PC-9 (cell line): Measurements from ENCODE around the gene ATG4D. TPM values are rescaled to one million over a fixed set of nuclear protein-coding genes. Genes with fewer than 3 reads are reported as not detected.

ENCODE experiments used
- BruUV-seq: library from RNA; stranded (reverse); fragments of 400-500 nt; replicated peaks from 2 replicates; lab custom pipeline; 2021; lab: Mats Ljungman, UMichigan
- CTCF ChIA-PET: fragments of 300-600 bp; sonication (Branson Sonifier 250); formaldehyde crosslinking; loops from one replicate; lab custom pipeline; 2022; ENCODE audit warnings: antibody characterized with exemption; lab: Charles Lee
- POLR2A ChIA-PET: fragments of 300-600 bp; sonication (Branson Sonifier 250); formaldehyde crosslinking; loops from one replicate; lab custom pipeline; 2022; ENCODE audit warnings: antibody characterized with exemption; ENCODE audit not compliant: unreplicated experiment; lab: Charles Lee
- DNase-seq, 2 experiments: peaks; one replicate each; pipeline versions ENCODE4 v3.0.0 to v3.0.0-alpha.2; 2015 to 2022; ENCODE audit warnings: mixed read lengths in 1 of 2
- H2AFZ ChIP-seq: fragments of 200-600 bp; sonication (generic); 2 replicates; pipeline ENCODE4 v1.8.1; 2017; ENCODE audit warnings: antibody characterized with exemption
- H3F3A ChIP-seq: fragments of 200-600 bp; sonication (generic); 2 replicates; pipeline ENCODE4 v1.8.1; 2017; ENCODE audit warnings: antibody characterized with exemption, mild to moderate bottlenecking, low read depth; ENCODE audit not compliant: insufficient read depth
- H3K27ac ChIP-seq: fragments of 200-600 bp; sonication (generic); 2 replicates; pipeline ENCODE4 v1.6.1; 2016; ENCODE audit warnings: mixed run types
- H3K27me3 ChIP-seq: fragments of 200-600 bp; sonication (generic); 2 replicates; pipeline ENCODE4 v1.6.1; 2016; ENCODE audit warnings: low read depth, mixed run types; ENCODE audit not compliant: insufficient read depth
- H3K36me3 ChIP-seq: fragments of 200-600 bp; sonication (generic); 2 replicates; pipeline ENCODE4 v1.6.1; 2016; ENCODE audit warnings: low read depth, mixed run types
- H3K4me1 ChIP-seq: fragments of 200-600 bp; sonication (generic); replicated peaks from 2 replicates; pipeline ENCODE4 v1.6.1; 2016; ENCODE audit warnings: mixed run types; ENCODE audit not compliant: insufficient read depth
- H3K4me2 ChIP-seq: fragments of 200-600 bp; sonication (generic); 2 replicates; pipeline ENCODE4 v1.6.1; 2017; ENCODE audit warnings: mixed run types
- H3K4me3 ChIP-seq: fragments of 200-600 bp; sonication (generic); 2 replicates; pipeline ENCODE4 v1.6.1; 2016; ENCODE audit warnings: mixed run types
- H3K79me2 ChIP-seq: fragments of 200-600 bp; sonication (generic); 2 replicates; pipeline ENCODE4 v1.6.1; 2017; ENCODE audit warnings: low read depth, mixed run types
- H3K9me2 ChIP-seq: fragments of 200-600 bp; sonication (generic); 2 replicates; pipeline ENCODE4 v1.8.1; 2017; ENCODE audit warnings: mild to moderate bottlenecking; ENCODE audit not compliant: insufficient read depth
- H3K9me3 ChIP-seq: fragments of 200-600 bp; sonication (generic); 2 replicates; pipeline ENCODE4 v1.8.1; 2016; ENCODE audit warnings: low read depth; ENCODE audit not compliant: insufficient read depth
- H4K20me1 ChIP-seq: fragments of 200-600 bp; sonication (generic); 2 replicates; pipeline ENCODE4 v1.8.1; 2017; ENCODE audit not compliant: insufficient read depth
- CTCF ChIP-seq: fragments of 200-600 bp; sonication (generic); conservative IDR thresholded peaks from 2 replicates; pipeline ENCODE4 v1.6.1; 2017; ENCODE audit warnings: mixed run types, antibody characterized with exemption, mild to moderate bottlenecking, moderate library complexity
- EZH2 ChIP-seq: fragments of 200-600 bp; sonication (generic); IDR thresholded peaks from 2 replicates; pipeline ENCODE4 v1.8.0; 2017; ENCODE audit warnings: antibody characterized with exemption, low read depth
- intact Hi-C: fragments of 100-400 bp; cut with micrococcal nuclease; formaldehyde crosslinking; loops from one replicate; pipeline ENCODE4 v1.10.0; 2022; ENCODE audit not compliant: unreplicated experiment
- total RNA-seq: library from RNA; stranded (reverse); gene quantifications from 2 replicates; pipeline ENCODE4 v1.2.3, GENCODE V29; 2021

The ATG4D gene
- total RNA-seq, 1 experiment from 2014 or later: 40.2 TPM

- CTCF ChIA-PET: no interaction called here
- intact Hi-C loops: loop anchor here (10.0 kb wide), 1 partner anchor 640 kb away; the partner anchor contains the start of gene OLFM2
- no TSS peak for BruUV-seq
These were observed 30.8 kb downstream of the ATG4D start for GRCh38 chr19:10574462-10574861.

GRCh38 chr19:10575011-10575716, 31.5 kb downstream of the ATG4D start:
- Histone ChIP-seq H3K4me2 (no peak overlapping the region), H3K79me2 (no peaks in the 10 kb centered on the region), H3K27me3 (no peaks in the 10 kb centered on the region), H3K36me3 (peaks cover 14% of the 10 kb centered on the region), H2AFZ (no peak overlapping the region), H3F3A (peaks cover 46% of the 10 kb centered on the region), H3K9me3 (no peaks in the 10 kb centered on the region), H3K4me3 (no peak overlapping the region), H3K27ac (no peak overlapping the region), H3K4me1 (no peaks in the 10 kb centered on the region), H4K20me1 (peaks cover 4% of the 10 kb centered on the region), H3K9me2 (no peaks in the 10 kb centered on the region)
- ChIA-PET CTCF (no interaction called here), POLR2A (no interaction called here)
- intact Hi-C loops: loop anchor here (10.0 kb wide), 1 partner anchor 640 kb away; the partner anchor contains the start of gene OLFM2
- BruUV-seq: TSS peak; percentile 20
- no peak for DNase-seq
- TF ChIP-seq CTCF (no peak), EZH2 (no peak)

More at GRCh38 chr19:10574462-10574861, 30.8 kb downstream of the ATG4D start:
- TF ChIP-seq EZH2 (no peak), CTCF (no peak)
- H4K20me1 ChIP-seq: peaks cover 4% of the 10 kb centered on the region
- no peaks in the 10 kb centered on the region for H3K27me3 ChIP-seq
- POLR2A ChIA-PET: no interaction called here
- H2AFZ ChIP-seq: no peak overlapping the region
- H3K4me2 ChIP-seq: no peak overlapping the region
- H3K4me1 ChIP-seq: peaks cover 7% of the 10 kb centered on the region
- peaks cover 45% of the 10 kb centered on the region for H3F3A ChIP-seq
- H3K79me2 ChIP-seq: no peaks in the 10 kb centered on the region
- no peaks in the 10 kb centered on the region for H3K9me3 ChIP-seq
- DNase-seq: no peak
- peaks cover 8% of the 10 kb centered on the region; the same call in 1 of the 2 replicates for H3K36me3 ChIP-seq
- H3K4me3 ChIP-seq: no peak overlapping the region
- no peaks in the 10 kb centered on the region for H3K9me2 ChIP-seq
- H3K27ac ChIP-seq: no peak overlapping the region

- TSS peak; percentile 63 for BruUV-seq
- H3K27ac ChIP-seq: no peak overlapping the region
- peaks cover 55% of the 10 kb centered on the region for H3F3A ChIP-seq
- H3K4me1 ChIP-seq: no peaks in the 10 kb centered on the region
- H4K20me1 ChIP-seq: peaks cover 6% of the 10 kb centered on the region
- no peak overlapping the region for H2AFZ ChIP-seq
- TF ChIP-seq EZH2 (no peak), CTCF (no peak)
- no peak overlapping the region for H3K4me2 ChIP-seq
- peaks cover 27% of the 10 kb centered on the region for H3K36me3 ChIP-seq
- ChIA-PET POLR2A (interaction anchor here (0.6 to 0.7 kb wide), 2 partner anchors 122 to 166 kb away, joined by 7 to 33 read pairs; no protein-coding TSS in a partner anchor), CTCF (interaction anchor here (0.7 kb wide), 1 partner anchor 99 kb away, joined by 4 read pairs; no protein-coding TSS in a partner anchor)
- no peaks in the 10 kb centered on the region for H3K9me2 ChIP-seq
- H3K4me3 ChIP-seq: no peak overlapping the region
- peaks cover 5% of the 10 kb centered on the region; the same call in 1 of the 2 replicates for H3K79me2 ChIP-seq
- H3K9me3 ChIP-seq: no peaks in the 10 kb centered on the region
- intact Hi-C loops: loop anchor here (10.0 kb wide), 1 partner anchor 643 kb away; the partner anchor contains the start of gene OLFM2
- no peak for DNase-seq
- no peaks in the 10 kb centered on the region for H3K27me3 ChIP-seq
These were observed 34.2 kb downstream of the ATG4D start for GRCh38 chr19:10577951-10578350.
